H7 (cell line): Measurements from ENCODE around the gene CTLA4. TPM values are rescaled to one million over a fixed set of nuclear protein-coding genes. Genes with fewer than 3 reads are reported as not detected.
A peak's percentile ranks its signal among the peaks of the same experiment; 100 is the strongest.

Experiments
- DNase-seq: peaks from one replicate; pipeline ENCODE4 v3.0.0; 2012
- H3K27me3 ChIP-seq: 2 replicates; pipeline ENCODE4 v1.6.0; 2011; ENCODE audit warnings: mild to moderate bottlenecking, low read length; ENCODE audit not compliant: control insufficient read depth, insufficient read depth
- H3K36me3 ChIP-seq: replicated peaks from 2 replicates; pipeline ENCODE4 v1.5.1; 2011; ENCODE audit warnings: low read length; ENCODE audit not compliant: control insufficient read depth, insufficient read depth
- H3K4me3 ChIP-seq: 2 replicates; pipeline ENCODE4 v1.5.1; 2011; ENCODE audit warnings: low read depth, mild to moderate bottlenecking, control low read depth, low read length, moderate library complexity; ENCODE audit not compliant: insufficient read depth
- total RNA-seq: library from RNA; depleted of rRNA; stranded (reverse); fragments of >200 nt; shearing (Covaris generic); gene quantifications from 2 replicates; pipeline ENCODE4 v1.2.3, GENCODE V29; 2014; rRNA removed

CTLA4 gene
- total RNA-seq, 1 experiment from 2014 or later = not detected

DNA sequence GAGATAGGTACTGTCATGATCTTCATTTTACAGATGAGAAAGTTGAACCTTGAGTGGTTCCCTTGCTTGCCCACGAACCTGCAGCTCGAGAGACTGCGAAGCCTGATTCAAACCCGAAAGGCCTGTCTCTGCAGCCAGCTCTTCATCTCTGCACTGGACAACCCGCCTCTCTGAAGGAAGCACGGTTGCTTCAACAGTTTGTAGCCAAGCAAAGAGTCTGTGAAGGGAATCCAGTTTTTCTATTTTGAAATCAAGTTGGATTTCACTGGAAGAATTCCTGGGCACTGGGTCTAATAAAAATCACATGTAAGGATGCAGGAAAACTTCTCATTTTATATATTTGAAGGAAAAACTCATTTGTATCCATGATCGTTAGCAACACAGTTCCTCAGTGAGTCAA lies 47.7 kb downstream of the CTLA4 start:
- DNase-seq = no peak
- H3K4me3 ChIP-seq = no peak overlapping the region
- no peaks in the 10 kb centered on the region for H3K27me3 ChIP-seq
- H3K36me3 ChIP-seq = no peaks in the 10 kb centered on the region

DNA sequence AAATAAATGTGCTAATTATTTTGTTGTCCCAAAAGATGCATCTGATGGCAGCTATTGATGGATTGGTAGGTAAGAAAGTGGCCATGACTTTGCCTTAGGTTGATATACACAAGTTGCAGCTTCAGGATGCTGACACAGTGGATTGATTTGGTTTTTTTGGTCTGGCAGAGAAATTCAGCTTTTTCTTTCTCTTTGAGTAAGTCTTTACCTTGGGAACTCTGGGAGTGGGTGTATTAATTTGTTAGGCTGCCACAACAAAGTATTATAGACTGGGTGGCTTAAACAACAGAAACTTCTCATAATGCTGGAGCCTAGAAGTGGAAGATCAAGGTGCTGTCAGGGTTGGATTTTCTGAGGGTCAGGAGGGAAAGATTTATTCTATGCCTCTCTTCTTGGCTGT lies 49.2 kb downstream of the CTLA4 start:
- Histone ChIP-seq H3K4me3 (no peak overlapping the region), H3K36me3 (no peaks in the 10 kb centered on the region), H3K27me3 (no peaks in the 10 kb centered on the region)
- DNase-seq = no peak

- Histone ChIP-seq H3K27me3 (no peaks in the 10 kb centered on the region), H3K36me3 (no peaks in the 10 kb centered on the region), H3K4me3 (no peak overlapping the region)
- DNase-seq = peak; percentile 31
Measured at GRCh38 chr2:203918264-203918663, 50.7 kb downstream of the CTLA4 start.

DNA sequence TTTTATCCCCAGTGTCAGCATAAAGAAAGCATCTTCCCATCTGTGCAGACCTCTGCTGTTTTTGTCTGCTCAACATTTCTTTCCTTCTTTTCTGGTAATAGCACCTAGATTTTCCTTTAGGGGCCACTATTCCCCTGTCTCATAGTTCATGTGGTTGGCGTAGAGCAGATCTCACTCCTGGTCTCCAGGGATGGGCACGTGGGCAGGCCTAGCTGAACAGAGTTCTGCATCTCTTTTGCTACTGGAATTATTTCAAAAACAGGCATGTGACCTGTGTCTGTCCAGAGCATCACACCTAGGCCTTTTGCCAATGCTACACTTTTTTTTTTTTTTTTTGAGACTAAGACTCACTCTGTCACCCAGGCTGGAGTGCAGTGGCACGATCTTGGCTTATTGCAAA lies 51.3 kb downstream of the CTLA4 start:
- Histone ChIP-seq H3K27me3 (no peaks in the 10 kb centered on the region), H3K4me3 (no peak overlapping the region), H3K36me3 (no peaks in the 10 kb centered on the region)
- no peak for DNase-seq

Other genes with a start within 250 kb of the CTLA4 start
- gene CD28, start 161.1 kb upstream of the CTLA4 start, total RNA-seq = not detected in 2 replicates
- not detected in 2 replicates for gene ICOS, start 69.0 kb downstream of the CTLA4 start, total RNA-seq